Omental fat pad (tissue), 4 donors: ENCODE results near the gene STOX2. TPM values are rescaled to one million over a fixed set of nuclear protein-coding genes. Genes with fewer than 3 reads are reported as not detected.

Source experiments
- ATAC-seq: fragments of 150-250 bp; one replicate; pipeline ENCODE4 v1.9.1; 2016; ENCODE audit warnings: mild to moderate bottlenecking, moderate library complexity; ENCODE audit not compliant: low FRiP score
- DNase-seq: peaks from one replicate; pipeline ENCODE4 v3.0.0-alpha.2; 2019; ENCODE audit warnings: low spot score
- total RNA-seq, 4 donors: library from RNA; depleted of rRNA; stranded (reverse); fragments of >200 nt; gene quantifications; one replicate each; pipeline ENCODE4 v1.1.0, GENCODE V29; 2016
- TF ChIP-seq, protein P1 (sequence below), 3 donors: fragments of 450-650 bp; IDR thresholded peaks; one replicate each; pipeline ENCODE4 v1.5.1; 2016 to 2017; ENCODE audit warnings: antibody characterized with exemption in 3 of 3, mild to moderate bottlenecking in 3 of 3, moderate library complexity in 2 of 3

The STOX2 gene
- total RNA-seq, 4 donors from 2014 or later = 1.3 to 20.8 (median 4.7) TPM

DNA sequence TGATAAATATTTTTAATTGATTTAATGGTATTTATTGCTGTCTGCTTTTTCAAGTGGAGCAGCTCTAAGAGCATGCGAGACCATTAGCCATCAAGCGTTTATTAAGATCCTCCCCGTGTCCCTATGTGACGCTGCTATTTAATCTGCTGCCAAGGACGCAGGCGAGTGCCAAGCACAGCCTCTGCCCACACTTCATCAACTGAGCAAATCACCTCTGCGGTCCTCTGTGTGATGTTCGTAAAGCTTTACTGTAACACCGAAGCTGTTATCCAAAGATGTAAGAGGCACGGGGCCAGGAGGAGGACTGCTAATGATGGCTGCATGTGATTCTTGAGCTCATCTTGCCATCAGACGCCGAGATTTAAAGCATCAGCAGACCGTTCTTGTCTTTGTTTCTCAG, 79.5 kb downstream of the STOX2 start:
- TF ChIP-seq, protein P1, sequence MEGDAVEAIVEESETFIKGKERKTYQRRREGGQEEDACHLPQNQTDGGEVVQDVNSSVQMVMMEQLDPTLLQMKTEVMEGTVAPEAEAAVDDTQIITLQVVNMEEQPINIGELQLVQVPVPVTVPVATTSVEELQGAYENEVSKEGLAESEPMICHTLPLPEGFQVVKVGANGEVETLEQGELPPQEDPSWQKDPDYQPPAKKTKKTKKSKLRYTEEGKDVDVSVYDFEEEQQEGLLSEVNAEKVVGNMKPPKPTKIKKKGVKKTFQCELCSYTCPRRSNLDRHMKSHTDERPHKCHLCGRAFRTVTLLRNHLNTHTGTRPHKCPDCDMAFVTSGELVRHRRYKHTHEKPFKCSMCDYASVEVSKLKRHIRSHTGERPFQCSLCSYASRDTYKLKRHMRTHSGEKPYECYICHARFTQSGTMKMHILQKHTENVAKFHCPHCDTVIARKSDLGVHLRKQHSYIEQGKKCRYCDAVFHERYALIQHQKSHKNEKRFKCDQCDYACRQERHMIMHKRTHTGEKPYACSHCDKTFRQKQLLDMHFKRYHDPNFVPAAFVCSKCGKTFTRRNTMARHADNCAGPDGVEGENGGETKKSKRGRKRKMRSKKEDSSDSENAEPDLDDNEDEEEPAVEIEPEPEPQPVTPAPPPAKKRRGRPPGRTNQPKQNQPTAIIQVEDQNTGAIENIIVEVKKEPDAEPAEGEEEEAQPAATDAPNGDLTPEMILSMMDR (IDR thresholded peaks at IDR 0.05) = no peak
- ATAC-seq (no peak), DNase-seq (no peak)

DNA sequence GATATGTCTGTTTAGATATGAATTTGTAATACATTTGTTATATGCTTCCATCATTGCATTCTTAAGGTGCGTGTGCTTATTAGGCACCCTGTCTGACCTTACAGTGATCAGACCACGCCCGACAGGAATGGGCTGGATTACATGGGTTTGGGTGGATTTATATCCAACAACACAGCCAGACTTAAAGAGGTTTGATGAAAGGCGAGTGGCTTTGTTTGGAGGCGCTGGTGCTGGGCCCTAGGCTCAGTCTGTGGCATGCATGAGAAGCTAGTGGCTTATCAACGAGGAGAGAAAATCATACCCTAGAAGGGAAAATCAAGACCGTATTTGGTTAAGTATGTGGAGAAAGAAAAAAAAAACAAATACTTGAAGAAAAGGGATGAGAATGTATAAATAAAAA, 80.7 kb downstream of the STOX2 start:
- ATAC-seq (no peak), DNase-seq (no peak)
- TF ChIP-seq, protein P1 (IDR thresholded peaks at IDR 0.05) = no peak

DNA sequence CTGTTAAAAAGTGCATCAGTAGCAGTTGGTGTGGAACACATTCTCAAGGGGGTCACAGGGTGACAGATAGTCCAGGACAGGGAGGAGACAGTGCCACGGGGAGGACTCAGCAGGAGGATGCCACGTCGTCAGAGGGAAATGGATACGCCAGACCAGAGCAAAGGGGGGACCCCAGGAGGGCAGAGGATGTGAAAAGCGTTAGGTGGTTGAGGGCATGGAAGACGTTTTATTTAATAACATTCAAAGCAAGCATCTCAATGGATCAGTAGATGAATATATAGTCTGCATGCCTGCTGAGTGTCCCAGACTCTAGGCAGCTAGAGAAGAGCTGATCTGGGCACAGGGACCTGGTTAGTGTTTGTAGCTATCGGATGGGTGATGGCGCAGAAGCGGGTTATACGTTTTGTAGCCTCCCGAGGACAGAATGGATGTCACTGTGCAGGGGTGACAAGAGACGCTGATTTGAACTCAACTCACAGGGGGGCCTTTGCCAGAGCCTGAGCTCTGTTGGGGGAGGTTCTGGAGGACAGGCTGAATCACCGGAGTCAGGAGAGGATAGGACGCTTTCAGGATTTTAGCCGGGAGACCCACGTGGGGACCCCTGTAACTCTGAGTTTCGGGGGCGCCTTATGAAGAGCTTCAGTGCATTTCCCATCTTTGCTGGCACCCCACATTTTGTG, 81.3 kb downstream of the STOX2 start:
- DNase-seq (no peak), ATAC-seq (no peak)
- TF ChIP-seq, protein P1 (IDR thresholded peaks at IDR 0.05) = no peak

DNA sequence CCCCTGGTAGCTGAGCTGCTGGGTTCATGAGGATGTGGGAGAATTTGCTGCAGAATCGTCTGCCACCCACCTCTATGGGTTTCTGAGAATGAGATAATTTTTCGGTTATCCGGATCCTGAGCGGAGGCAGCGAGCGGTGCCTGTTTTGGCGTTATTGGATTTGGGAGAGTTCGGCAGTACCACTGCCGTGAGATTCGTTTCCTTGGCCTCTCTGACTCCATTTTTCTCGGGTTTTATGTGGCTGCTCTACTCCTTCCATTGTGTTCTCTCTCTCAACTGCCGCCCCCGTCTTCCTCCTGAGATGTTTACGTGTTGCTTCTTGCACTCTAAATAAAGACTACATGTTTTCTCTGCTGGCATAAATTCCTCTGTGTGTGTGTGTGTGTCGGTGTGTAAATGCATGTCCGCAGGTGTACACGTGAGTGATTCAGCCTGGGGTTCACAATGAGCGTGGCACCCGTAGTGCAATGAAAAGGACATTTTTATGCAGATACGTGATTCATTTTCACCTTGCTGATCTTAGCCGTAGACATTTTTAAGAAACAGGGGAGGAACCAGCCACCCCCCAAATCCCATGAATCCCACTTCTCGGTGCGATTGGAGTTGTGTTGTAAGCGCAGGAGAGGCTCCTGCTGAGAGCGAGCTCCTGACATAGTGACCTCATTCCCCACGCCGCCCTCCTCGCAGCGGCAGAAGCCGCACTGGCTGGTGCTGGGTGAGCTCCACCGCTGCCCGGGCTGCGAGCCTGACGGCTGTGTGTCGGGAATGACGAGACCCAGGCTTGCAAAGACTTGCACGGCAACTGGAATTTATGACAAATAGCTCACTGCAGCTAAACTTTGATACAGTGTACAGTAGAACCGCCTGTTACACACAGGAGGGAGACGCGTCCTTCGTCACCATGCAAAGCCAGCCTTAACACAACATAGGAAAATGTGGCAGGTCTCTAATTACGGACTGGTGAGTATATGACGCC, 82.2 kb downstream of the STOX2 start:
- peak; percentile 88 for ATAC-seq
- TF ChIP-seq, protein P1 (IDR thresholded peaks at IDR 0.05) = no peak
- DNase-seq = no peak

DNA sequence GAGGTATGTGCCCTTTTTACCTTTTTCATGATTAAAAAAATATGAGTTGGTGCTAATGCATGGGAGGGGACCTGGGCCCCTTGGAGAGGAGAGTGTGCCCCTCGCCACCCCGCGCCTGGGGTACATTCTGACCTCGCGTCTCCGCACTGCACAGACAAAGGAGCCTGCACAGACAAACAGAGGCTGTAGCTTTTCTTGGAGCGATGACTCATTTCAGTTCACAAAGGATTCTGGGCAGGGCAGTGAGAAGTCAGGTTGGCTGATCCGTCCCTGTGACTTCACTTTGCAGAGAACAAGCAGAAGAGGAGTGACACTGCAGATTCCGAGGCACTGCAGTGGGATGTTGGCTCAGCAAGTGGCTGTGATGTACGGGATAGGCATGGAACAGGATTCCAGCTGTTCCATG, 82.9 kb downstream of the STOX2 start:
- DNase-seq = no peak
- TF ChIP-seq, protein P1 (IDR thresholded peaks at IDR 0.05) = no peak
- ATAC-seq = peak; percentile 87

DNA sequence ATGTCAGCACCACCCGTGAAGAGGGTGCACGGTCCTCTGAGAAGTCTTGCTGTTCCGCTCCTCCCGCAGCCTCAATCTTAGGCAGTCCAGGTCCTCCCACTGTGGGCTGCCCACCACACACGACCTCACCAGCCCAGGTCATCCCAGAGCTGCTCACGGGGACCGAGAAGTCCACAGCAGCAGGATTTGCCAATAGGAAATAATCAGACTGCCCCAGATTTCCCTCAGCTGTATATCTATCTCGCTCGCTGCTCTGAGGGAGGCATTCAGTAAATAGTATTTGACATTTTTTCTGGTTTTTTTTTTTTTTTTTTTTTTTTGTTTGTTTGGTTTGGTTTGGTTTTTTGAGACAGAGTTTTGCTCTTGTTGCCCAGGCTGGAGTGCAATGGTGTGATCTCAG, 83.8 kb downstream of the STOX2 start:
- DNase-seq (no peak), ATAC-seq (no peak)

More for the DNA sequence above, 83.8 kb downstream of the STOX2 start:
- TF ChIP-seq, protein P1 (IDR thresholded peaks at IDR 0.05) = no peak
